NCI-H2171 (cell line): Measurements from ENCODE around the gene LEKR1.

ENCODE experiments used
- DNase-seq: peaks from one replicate; lab custom pipeline; 2025; lab: John Stamatoyannopoulos, UW

Gene LEKR1

DNA sequence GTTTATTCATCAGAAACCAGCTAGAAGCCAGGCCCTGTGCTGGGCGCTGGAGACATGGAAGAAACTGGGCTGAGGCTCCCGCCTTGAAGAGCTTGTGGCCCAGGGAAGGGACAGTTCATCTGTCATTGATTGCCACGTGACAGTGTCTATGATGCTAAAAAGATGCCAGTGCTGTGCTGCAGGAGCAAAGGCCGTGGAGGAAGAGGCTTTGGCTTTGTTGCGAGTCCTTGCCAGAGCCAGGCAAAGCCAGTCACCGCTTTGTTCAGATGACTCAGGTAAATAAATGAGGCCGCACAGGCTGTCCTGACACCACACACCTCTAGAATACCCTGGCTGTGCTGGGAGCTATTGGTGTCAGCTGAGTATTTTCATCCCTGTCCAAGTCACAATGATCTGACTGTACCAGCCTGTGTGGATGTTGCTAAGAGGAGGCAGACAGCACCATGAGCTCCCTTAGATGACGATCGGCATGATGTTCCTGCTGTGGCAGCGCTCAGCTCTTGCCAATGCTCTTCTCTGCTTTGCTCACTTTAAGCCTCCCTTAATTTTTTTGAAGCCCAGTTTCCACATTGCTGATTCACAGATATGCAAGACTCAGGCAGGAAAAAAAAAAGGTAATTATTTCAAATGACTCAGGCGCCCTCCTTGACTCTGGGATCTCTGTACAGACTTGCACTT, 256.3 kb downstream of the LEKR1 start:
- no peak for DNase-seq

DNA sequence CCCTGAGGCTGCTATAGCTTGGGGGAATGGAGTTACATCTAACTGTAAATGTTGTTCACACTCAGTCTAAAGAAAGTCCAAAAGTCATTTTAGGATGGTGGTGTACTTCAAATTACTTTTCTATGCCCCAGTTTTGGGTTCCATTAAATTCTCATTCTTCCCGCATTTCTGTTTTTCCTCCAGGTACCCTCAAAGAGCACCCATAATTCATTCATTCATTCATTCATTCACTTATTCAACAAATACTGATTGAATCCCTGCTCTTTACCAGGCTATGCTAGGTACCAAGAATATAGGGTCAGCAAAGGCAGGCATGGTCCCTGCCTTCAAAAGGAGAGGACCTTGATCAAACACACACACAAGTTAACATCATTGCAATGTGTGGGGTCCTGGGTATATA, 257.7 kb downstream of the LEKR1 start:
- DNase-seq: no peak

DNA sequence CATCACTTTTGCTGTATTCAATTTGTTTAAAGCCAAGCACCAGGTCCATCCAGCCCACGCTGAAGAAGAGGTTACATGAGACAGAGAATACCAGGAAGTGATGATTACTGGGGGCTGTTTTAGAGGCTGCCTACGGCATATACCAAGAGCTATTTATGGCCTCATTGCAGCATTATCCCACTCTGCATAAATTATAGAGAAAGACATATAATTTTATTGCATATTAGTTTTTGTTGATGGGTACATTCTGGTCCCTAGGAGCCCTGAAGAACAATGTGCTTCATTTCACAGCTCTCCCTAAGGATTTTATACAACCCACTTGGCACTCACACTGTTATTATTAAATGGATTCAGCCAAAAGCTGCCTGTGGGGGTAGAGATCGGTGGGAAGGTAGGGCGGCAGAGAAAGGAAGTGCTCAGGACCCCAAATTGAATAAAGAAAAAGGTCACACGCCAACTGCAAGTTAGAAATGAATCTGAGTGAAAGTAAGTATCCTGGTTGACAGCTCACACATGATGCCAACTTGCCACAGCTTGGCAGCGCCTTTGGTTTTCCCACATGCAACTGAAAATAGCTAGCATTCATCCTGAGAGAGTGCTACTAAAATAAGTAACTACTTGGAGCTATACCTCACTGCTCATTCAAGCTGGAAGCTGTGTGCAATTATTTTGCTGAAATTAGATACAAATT, 260.1 kb downstream of the LEKR1 start:
- DNase-seq: no peak

DNA sequence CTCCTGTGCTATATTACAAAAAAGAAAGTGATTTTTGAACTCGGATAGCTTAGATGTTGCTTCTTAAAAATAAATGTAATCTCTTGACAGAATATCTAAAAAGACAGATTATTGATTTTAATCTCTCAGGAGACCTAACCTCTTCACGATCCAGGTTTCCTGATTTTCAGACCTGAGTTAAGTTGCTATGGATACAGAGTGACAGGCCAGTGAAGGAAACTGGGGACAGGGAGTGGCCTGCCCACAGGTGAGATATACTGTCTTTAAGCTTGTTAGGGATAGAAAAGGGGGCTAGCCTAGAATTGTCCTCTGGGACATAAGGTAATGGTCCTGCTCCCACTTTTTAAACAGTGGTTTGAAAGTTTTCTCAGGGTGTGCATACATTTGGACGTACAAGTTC, 260.6 kb downstream of the LEKR1 start:
- DNase-seq: no peak

DNA sequence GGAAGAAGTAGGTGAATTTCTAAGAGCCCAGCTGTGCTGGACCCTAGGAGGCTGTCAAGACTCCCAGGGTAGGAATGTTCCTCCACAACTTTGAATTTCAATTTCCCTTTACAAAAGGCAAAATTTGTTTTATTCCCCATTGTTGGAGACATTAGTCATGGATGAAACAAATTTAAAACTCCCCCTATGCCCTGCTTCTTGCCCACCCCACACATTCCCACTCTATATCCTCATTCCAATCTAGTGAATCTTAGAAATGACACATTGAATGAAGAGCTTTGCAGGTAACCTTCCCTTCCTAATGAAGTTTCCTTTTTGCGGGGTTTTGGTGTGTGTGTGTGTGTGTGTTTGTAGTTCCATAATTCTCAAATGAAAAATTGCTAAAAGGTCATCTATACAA, 261.2 kb downstream of the LEKR1 start:
- DNase-seq: no peak

DNA sequence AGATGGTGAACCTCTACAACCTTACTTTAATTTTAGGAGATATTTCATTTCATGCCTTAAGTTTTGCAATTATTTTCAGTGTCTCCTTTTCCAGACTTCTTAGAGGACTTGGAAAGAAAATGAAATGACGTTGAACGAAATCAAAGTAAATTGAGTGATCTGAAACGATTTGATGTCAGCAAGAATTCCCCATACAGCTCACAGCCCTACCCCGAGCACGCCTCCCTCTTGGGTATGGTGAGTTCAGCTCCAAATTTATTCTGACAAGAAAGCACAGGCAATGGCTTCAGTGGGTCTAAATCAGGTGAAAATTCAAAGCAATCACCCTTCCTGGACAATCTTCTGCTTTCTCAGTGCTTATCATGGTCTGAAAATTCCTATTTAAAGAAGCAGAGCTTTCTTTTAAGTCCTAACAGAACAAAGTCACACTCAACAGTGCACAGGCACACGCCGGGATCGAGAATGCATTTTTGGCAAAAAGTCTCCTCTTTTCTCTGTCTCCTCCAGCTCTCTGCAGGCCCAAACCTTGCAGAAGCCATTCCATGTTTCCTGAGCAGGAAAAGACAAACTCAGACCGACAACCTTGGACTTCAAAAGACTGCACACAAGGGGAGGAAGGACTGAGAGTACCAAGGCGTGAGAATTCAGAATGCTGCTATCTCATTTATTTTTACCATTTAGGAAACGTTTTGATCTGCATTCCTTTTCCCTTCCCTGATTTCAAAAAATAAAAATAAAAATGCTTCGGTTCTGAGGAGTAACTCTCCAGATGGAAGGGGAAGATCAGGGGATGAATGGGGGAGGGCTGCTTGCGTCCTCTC, 261.8 kb downstream of the LEKR1 start:
- DNase-seq: no peak

DNA sequence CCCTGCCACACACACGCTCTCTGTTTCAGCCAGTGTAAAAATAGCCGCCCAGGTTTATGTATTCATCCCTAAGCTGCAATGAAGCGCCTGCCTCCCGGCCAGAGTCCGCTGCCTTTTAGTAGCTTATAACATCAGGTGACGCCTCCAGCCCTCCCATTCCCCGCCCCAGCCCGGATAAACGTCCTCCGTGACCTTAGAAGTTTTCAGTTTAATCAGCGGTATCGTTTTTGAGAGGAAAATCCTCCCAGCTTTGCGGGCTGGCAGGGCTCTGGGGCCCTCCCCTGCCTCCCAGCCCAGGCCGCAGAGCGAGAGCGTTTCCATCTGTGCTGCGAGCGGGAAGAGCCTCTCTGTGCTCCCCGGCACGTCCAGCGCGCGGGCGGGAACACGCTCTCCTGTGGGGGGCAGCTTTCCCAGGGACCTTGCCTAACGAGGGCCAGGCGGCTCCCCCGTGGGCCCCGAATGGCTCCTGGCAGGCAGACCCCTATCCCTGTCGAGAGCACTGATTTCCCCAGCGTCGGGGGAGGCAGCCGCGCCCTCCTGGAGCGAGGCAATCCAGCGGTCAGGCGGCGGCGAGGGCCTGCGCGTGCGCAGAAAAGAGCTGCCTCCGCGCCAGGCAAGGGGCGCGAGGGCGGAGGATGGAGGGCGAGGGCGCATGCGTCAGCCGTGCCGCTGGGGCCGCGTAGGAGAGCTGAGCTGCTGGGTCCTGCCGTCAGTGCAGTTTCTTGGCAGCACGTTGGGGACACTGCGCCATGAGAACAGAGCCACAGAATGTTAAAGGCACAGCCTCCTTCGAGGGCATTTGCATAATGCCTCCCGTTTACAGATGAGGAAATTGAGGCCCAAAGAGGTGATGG, 262.7 kb downstream of the LEKR1 start:
- no peak for DNase-seq

DNA sequence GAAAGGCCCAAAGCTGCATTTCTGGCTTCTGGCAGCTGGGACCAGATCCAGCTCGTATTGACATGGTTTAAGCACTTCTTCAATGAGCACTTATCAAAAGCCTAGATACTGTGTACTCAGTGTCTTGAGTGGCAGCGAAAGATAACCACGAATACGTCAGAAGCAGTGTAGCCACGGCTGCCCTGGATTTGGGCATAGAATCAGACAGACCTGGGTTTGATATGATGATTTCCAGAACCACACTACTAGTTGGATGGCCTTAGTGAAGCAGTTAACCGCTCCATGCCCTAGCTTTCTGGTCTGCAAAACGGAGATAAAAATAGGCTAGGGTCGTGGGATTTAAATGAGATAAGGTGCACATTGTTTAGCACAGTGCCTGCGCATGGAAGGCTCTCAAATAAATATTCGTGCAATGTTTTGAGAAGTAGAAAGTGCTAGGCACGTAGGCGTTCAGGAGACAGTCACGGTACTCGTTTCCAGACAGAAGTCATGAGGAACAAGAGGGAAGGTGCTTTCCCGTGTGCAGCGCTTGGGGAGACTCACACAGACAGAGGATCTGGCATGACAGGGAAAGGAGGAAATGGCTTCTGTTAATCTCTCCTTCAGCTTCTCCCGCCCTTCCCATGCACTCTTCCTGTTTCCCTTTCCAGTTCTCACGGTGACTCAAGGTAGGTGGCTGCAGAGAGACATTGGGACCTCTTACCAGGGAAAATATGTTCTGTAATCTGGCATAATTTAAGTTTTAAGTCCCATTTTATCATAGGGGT, 263.5 kb downstream of the LEKR1 start:
- DNase-seq: no peak

DNA sequence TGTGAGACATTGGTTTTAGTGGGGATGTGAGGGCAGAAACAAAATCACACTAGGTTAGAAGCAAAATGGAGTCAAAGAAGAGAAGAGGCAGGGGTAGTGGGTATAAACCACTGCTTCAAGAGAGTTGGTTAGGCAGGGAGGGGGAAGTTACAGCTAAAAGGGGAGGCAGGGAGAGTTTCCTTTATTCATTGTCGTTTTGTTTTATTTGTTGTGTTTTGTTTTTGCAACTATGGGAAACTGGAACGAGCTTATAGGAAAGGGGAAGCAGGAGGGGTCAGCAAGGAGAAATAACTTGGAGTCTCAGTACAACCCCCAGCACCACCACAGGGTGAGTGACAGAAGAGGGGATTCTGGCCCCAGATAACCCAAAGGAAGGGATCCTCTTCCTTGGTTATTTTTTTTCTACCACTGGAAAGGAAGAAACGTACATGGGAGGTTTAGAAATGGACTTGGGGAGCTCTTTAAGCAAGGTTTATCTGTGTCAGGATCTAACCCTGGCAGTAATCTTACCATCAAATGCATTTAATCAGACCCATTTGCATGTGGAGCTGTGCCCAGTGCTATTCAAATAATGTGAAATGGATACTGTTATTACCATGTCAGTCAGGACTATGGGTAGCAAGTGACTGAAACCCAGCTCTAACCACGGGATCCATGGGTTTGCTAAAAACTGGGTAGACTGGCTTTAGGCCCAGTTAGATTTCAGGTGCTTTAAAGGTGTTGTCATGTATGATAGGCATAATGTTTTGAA, 265.1 kb downstream of the LEKR1 start:
- no peak for DNase-seq

DNA sequence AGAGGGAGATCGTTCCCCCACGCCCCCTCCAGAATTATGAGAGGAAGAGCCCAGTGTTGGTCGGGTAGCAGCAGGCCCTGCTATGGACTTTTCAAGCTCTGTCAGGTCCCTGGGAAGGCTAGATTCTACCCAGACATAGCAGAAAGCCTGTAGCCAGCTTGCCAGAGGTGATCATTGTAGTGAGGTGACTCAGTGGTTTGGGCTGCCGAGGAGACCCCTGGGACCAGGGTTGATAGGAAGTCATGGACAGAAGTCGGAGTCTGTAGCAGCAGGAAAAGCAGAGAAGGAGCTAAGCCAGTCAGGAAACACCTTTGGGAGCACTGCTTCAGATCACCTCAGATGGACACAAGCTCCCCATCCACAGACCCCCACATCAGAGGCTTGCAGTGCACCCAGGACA, 266.1 kb downstream of the LEKR1 start:
- DNase-seq: no peak

DNA sequence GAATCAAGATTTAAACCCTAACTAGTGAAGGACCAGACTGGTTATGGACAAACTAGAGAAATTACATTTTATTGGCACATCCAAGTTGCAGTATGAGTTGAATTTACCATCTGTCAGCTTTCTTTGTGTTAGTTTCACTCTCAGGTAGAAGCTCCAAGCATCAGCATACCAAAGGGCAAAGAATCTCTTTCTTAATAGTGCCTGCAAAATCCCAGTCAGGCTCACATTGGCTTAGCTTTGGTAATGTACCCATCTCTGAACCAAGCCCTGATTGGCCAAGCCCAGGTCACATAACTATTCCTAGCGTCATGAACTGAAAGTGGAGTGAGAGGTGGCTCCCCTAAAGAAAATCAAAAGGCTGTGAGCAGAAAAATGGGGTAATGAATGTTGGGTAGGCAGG, 266.9 kb downstream of the LEKR1 start:
- DNase-seq: no peak

DNA sequence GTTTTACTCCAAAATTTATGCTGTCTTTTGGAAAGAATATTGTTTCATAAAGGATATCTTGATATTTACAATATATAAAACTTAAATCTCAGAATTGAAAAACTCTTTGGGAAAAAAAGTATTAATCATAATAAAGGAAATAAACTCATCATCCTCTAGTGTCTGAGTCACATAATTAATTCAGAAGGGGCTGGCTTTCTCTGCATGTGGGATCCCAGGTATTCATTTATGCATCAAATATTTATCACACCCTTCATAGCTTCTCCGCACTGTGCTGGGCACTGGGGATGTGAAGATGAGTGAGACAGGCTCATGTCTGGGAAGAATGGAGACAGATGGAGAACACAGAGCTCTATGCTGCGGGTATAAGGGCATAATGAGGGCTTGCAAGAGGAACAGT, 268.1 kb downstream of the LEKR1 start:
- no peak for DNase-seq

DNA sequence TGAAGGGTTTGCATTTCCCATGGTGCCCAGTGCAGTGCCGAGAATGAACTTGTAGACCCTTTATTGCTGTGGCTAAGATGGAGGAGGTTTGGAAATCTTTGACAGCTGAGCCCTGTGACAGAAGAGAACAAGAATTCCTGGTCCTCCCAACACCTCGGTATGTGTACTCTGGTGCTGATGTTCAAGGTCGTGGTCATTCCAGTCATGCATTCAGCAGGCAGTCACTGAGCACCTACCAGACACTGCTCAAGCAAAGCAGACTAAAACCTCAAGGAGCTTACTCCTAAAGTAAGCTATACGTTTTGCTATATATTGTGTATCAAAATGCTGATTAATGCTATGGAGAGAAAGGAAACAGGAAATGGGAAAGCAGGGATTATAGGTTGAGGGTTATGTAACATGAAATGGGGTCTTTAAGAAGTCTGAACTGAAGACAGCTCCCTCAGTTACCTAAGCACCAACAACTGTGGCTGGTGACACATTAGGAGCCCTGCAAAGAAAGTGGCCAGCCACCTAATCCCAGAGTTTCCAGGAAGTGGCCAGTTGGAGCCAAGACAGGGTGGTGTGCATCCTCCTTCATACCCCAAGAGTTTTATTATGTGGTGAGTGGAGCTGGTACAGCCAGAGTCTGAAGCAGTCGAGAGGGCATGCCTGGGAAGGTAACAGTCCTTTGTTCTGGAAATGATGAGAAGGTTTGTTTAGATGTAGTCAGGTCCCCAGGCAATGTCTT, 268.8 kb downstream of the LEKR1 start:
- no peak for DNase-seq
